GM23338 (cell line): ENCODE results near the gene TOLLIP.

Experiments used
- CREB1 ChIP-seq: fragments of 250-450 bp; sonication (Bioruptor Pico); IDR thresholded peaks from 2 replicates; pipeline ENCODE4 v1.5.0; 2020; ENCODE audit warnings: low read depth, mild to moderate bottlenecking, moderate library complexity
- CTCF ChIP-seq, 2 experiments: fragments of 200-600 bp in 1 of 2; sonication (generic) in 1 of 2; conservative IDR thresholded peaks; 2 replicates each; pipeline versions ENCODE4 v1.5.1 to v1.6.1; 2016 to 2017; ENCODE audit warnings: antibody characterized with exemption in 2 of 2, low read depth in 2 of 2, mild to moderate bottlenecking in 2 of 2, moderate library complexity in 1 of 2
- EZH2 ChIP-seq: fragments of 200-600 bp; sonication (generic); IDR thresholded peaks from one replicate; pipeline ENCODE4 v1.8.0; 2017; ENCODE audit warnings: antibody characterized with exemption, mild to moderate bottlenecking, low read depth; ENCODE audit not compliant: unreplicated experiment
- EZH2phosphoT487 ChIP-seq: fragments of 200-600 bp; sonication (generic); IDR thresholded peaks from one replicate; pipeline ENCODE4 v1.8.1; 2018; ENCODE audit warnings: antibody characterized with exemption; ENCODE audit not compliant: unreplicated experiment
- NANOG ChIP-seq: IDR thresholded peaks from 2 replicates; pipeline ENCODE4 v1.6.1; 2016; ENCODE audit warnings: antibody characterized with exemption, borderline replicate concordance
- REST ChIP-seq: IDR thresholded peaks from one replicate; pipeline ENCODE4 v1.6.1; 2018; ENCODE audit warnings: antibody characterized with exemption; ENCODE audit not compliant: unreplicated experiment

GRCh38 chr11:1333860-1334259, 24.4 kb upstream of the TOLLIP start:
- TF ChIP-seq CTCF (conservative IDR thresholded peaks at IDR 0.05; ENCODE audit: low read depth in 2 of 2) (no peak), EZH2phosphoT487 (no peak), NANOG (no peak), CREB1 (CRISPR knock-in tag) (no peak), EZH2 (no peak), REST (no peak)
